OCI-LY1 (cell line): ENCODE measurements around the gene TNNI2.

Experiments used
- H2AFZ ChIP-seq: fragments of 200-600 bp; sonication (generic), shearing (Covaris generic); 2 replicates; pipeline ENCODE4 v1.6.0; 2014; ENCODE audit warnings: antibody characterized with exemption, mild to moderate bottlenecking, low read length
- H3F3A ChIP-seq: fragments of 200-600 bp; sonication (generic), shearing (Covaris generic); 2 replicates; pipeline ENCODE4 v1.6.0; 2014; ENCODE audit warnings: mild to moderate bottlenecking, antibody characterized with exemption, low read length, moderate library complexity; ENCODE audit not compliant: insufficient read depth
- H3K27ac ChIP-seq: fragments of 200-600 bp; sonication (generic); 2 replicates; pipeline ENCODE4 v1.5.1; 2014; ENCODE audit warnings: low read length, mixed run types, mild to moderate bottlenecking, low read depth; ENCODE audit not compliant: poor library complexity, severe bottlenecking
- H3K27me3 ChIP-seq: fragments of 200-600 bp; sonication (generic); 2 replicates; pipeline ENCODE4 v1.6.0; 2014; ENCODE audit warnings: antibody characterized with exemption, mild to moderate bottlenecking, low read length, moderate library complexity; ENCODE audit not compliant: insufficient read depth
- H3K36me3 ChIP-seq: fragments of 200-600 bp; sonication (generic); 2 replicates; pipeline ENCODE4 v1.6.1; 2014; ENCODE audit warnings: mild to moderate bottlenecking, antibody characterized with exemption, low read length, moderate library complexity, mixed read lengths; ENCODE audit not compliant: insufficient read depth
- H3K4me1 ChIP-seq: fragments of 200-600 bp; sonication (generic); 2 replicates; pipeline ENCODE4 v1.5.1; 2014; ENCODE audit warnings: mild to moderate bottlenecking, low read length, moderate library complexity; ENCODE audit not compliant: insufficient read depth, severe bottlenecking
- H3K4me2 ChIP-seq: fragments of 200-600 bp; sonication (generic), shearing (Covaris generic); 2 replicates; pipeline ENCODE4 v1.6.1; 2014; ENCODE audit warnings: low read length
- H3K4me3 ChIP-seq: fragments of 200-600 bp; sonication (generic); 2 replicates; pipeline ENCODE4 v1.5.1; 2014; ENCODE audit warnings: low read length, low read depth, mild to moderate bottlenecking, mixed read lengths; ENCODE audit not compliant: poor library complexity, severe bottlenecking
- H3K79me2 ChIP-seq: fragments of 200-600 bp; shearing (Covaris generic); 2 replicates; pipeline ENCODE4 v1.6.1; 2016; ENCODE audit warnings: mixed run types, low read length, mixed read lengths; ENCODE audit not compliant: insufficient read depth
- H3K9ac ChIP-seq: fragments of 200-600 bp; sonication (generic), shearing (Covaris generic); 2 replicates; pipeline ENCODE4 v1.6.1; 2014; ENCODE audit warnings: mild to moderate bottlenecking, low read length, mixed read lengths
- H3K9me2 ChIP-seq: fragments of 200-600 bp; sonication (generic), shearing (Covaris generic); 2 replicates; pipeline ENCODE4 v1.6.1; 2014; ENCODE audit warnings: low read depth, mild to moderate bottlenecking, low read length, mixed read lengths
- H3K9me3 ChIP-seq: fragments of 200-600 bp; shearing (Covaris generic); 2 replicates; pipeline ENCODE4 v1.6.1; 2014; ENCODE audit warnings: low read length, mixed read lengths
- H4K20me1 ChIP-seq: fragments of 200-600 bp; sonication (generic), shearing (Covaris generic); 2 replicates; pipeline ENCODE4 v1.6.0; 2016; ENCODE audit warnings: mild to moderate bottlenecking, low read length; ENCODE audit not compliant: insufficient read depth
- CTCF ChIP-seq: fragments of 200-600 bp; sonication (generic), shearing (Covaris generic); IDR thresholded peaks from 2 replicates; pipeline ENCODE4 v1.5.1; 2017; ENCODE audit warnings: mild to moderate bottlenecking, antibody characterized with exemption, low read length, moderate library complexity, mixed read lengths
- EZH2 ChIP-seq: fragments of 200-600 bp; sonication (generic), shearing (Covaris generic); IDR thresholded peaks from 2 replicates; pipeline ENCODE4 v1.8.0; 2017; ENCODE audit warnings: borderline replicate concordance, mixed run types, mild to moderate bottlenecking, antibody characterized with exemption, low read length, moderate library complexity, mixed read lengths

The TNNI2 gene

GRCh38 chr11:1847926-1848639 is 9.3 kb downstream of the TNNI2 start:
- Histone ChIP-seq H3F3A (no peaks in the 10 kb centered on the region), H3K4me1 (peaks cover 37% of the 10 kb centered on the region), H3K4me3 (no peak overlapping the region), H3K4me2 (no peak overlapping the region), H2AFZ (no peak overlapping the region), H3K27ac (no peak overlapping the region), H3K9me2 (no peaks in the 10 kb centered on the region), H3K27me3 (no peaks in the 10 kb centered on the region), H3K79me2 (peaks cover 2% of the 10 kb centered on the region), H3K9ac (no peak overlapping the region), H3K9me3 (no peaks in the 10 kb centered on the region), H3K36me3 (no peaks in the 10 kb centered on the region), H4K20me1 (no peaks in the 10 kb centered on the region)
- TF ChIP-seq EZH2 (no peak), CTCF (no peak)

GRCh38 chr11:1848640-1849430 is 10.1 kb downstream of the TNNI2 start:
- Histone ChIP-seq H4K20me1 (no peaks in the 10 kb centered on the region), H3K9me3 (no peaks in the 10 kb centered on the region), H3K36me3 (no peaks in the 10 kb centered on the region; the same call in 1 of the 2 replicates), H3K4me3 (no peak overlapping the region), H3K4me1 (peaks cover 39% of the 10 kb centered on the region), H3K9me2 (no peaks in the 10 kb centered on the region), H3K27me3 (no peaks in the 10 kb centered on the region), H2AFZ (no peak overlapping the region), H3K9ac (no peak overlapping the region), H3K79me2 (peaks cover 10% of the 10 kb centered on the region), H3K4me2 (no peak overlapping the region), H3K27ac (no peak overlapping the region), H3F3A (no peaks in the 10 kb centered on the region)
- TF ChIP-seq CTCF (no peak), EZH2 (no peak)

- H3K9ac ChIP-seq: peak overlapping the region; percentile 91
- peaks cover 9% of the 10 kb centered on the region; the same call in 1 of the 2 replicates for H3K36me3 ChIP-seq
- H3K4me2 ChIP-seq: peak overlapping the region; percentile 83
- H3K9me3 ChIP-seq: no peaks in the 10 kb centered on the region
- H3K4me1 ChIP-seq: peaks cover 55% of the 10 kb centered on the region
- no peaks in the 10 kb centered on the region for H3K9me2 ChIP-seq
- H3K27me3 ChIP-seq: no peaks in the 10 kb centered on the region
- peak overlapping the region; percentile 74 for H3K4me3 ChIP-seq
- H2AFZ ChIP-seq: no peak overlapping the region
- peaks cover 17% of the 10 kb centered on the region for H3K79me2 ChIP-seq
- peak overlapping the region; percentile 99 for H3K27ac ChIP-seq
- H3F3A ChIP-seq: no peaks in the 10 kb centered on the region
- TF ChIP-seq EZH2 (no peak), CTCF (0 out of 2 replicates have a peak, but pooled peaks have one; percentile 4)
- H4K20me1 ChIP-seq: no peaks in the 10 kb centered on the region
Observed at GRCh38 chr11:1851468-1852180, 12.8 kb downstream of the TNNI2 start.
